ENCODE measurements around the gene LTBP2. TPM values are rescaled to one million over a fixed set of nuclear protein-coding genes. Genes with fewer than 3 reads are reported as not detected.

LTBP2 gene
- total and polyA plus RNA-seq, 2 experiments from 2014 or later: 7.6 to 8.6 TPM

GRCh38 chr14:74604911-74605310, 7.1 kb downstream of the LTBP2 start:
- Histone ChIP-seq H3K4me2 (no peak overlapping the region), H4K20me1 (ENCODE audit: insufficient read depth, poor library complexity, severe bottlenecking) (no peaks in the 10 kb centered on the region), H3K9me2 (replicated peaks; ENCODE audit: insufficient read depth) (no peaks in the 10 kb centered on the region), H2AFZ (no peak overlapping the region), H3K27ac (no peak overlapping the region), H3K36me3 (replicated peaks; ENCODE audit: insufficient read depth, low read depth) (no peaks in the 10 kb centered on the region), H3K4me3 (no peak overlapping the region), H3K4me1 (ENCODE audit: insufficient read depth) (peaks cover 7% of the 10 kb centered on the region), H3K79me2 (no peaks in the 10 kb centered on the region), H3K9me3 (ENCODE audit: low read depth) (no peaks in the 10 kb centered on the region), H3K27me3 (no peaks in the 10 kb centered on the region)
- TF ChIP-seq EZH2 (IDR thresholded peaks at IDR 0.05; ENCODE audit: borderline replicate concordance) (no peak), EZH2phosphoT487 (IDR thresholded peaks at IDR 0.05; ENCODE audit: low read depth, severe bottlenecking, unreplicated experiment) (no peak)
- TF ChIP-seq, protein P1, sequence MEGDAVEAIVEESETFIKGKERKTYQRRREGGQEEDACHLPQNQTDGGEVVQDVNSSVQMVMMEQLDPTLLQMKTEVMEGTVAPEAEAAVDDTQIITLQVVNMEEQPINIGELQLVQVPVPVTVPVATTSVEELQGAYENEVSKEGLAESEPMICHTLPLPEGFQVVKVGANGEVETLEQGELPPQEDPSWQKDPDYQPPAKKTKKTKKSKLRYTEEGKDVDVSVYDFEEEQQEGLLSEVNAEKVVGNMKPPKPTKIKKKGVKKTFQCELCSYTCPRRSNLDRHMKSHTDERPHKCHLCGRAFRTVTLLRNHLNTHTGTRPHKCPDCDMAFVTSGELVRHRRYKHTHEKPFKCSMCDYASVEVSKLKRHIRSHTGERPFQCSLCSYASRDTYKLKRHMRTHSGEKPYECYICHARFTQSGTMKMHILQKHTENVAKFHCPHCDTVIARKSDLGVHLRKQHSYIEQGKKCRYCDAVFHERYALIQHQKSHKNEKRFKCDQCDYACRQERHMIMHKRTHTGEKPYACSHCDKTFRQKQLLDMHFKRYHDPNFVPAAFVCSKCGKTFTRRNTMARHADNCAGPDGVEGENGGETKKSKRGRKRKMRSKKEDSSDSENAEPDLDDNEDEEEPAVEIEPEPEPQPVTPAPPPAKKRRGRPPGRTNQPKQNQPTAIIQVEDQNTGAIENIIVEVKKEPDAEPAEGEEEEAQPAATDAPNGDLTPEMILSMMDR (IDR thresholded peaks at IDR 0.05; ENCODE audit: poor library complexity): no peak
- 71% methylated on average over 8 of the region's 8 CpGs for WGBS (ENCODE audit: low lambda C conversion rate, missing lambda C conversion rate)
- no peak for DNase-seq (ENCODE audit: low spot score)

DNA sequence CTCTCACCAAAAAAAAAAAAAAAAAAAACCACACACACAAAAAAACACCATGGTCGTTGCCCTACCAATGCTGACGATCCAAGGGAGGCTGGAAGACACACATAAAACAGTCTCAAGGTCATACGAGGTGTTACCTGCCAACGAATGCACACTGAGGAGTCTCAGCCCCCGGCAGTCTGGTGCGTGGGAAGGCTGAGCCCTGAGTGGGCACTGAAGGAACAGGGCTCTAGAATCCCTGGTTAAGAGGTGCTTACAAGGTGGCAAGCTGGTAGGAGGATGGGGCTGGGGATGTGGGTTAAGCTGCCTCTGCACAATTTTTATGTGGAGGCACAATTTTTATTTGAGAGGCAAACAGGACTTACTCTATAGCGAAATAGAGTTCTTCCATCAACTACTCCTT, 7.9 kb downstream of the LTBP2 start:
- 90% methylated on average over 7 of the region's 7 CpGs for WGBS (ENCODE audit: low lambda C conversion rate, missing lambda C conversion rate)
- TF ChIP-seq, protein P1 (IDR thresholded peaks at IDR 0.05; ENCODE audit: poor library complexity): no peak
- no peak for TF ChIP-seq EZH2 (IDR thresholded peaks at IDR 0.05; ENCODE audit: borderline replicate concordance)
- no peak for TF ChIP-seq EZH2phosphoT487 (IDR thresholded peaks at IDR 0.05; ENCODE audit: low read depth, severe bottlenecking, unreplicated experiment)
- H4K20me1 ChIP-seq (ENCODE audit: insufficient read depth, poor library complexity, severe bottlenecking): no peaks in the 10 kb centered on the region
- no peaks in the 10 kb centered on the region for H3K79me2 ChIP-seq
- H3K4me3 ChIP-seq: no peak overlapping the region
- H3K9me3 ChIP-seq (ENCODE audit: low read depth): no peaks in the 10 kb centered on the region
- no peaks in the 10 kb centered on the region for H3K36me3 ChIP-seq (replicated peaks; ENCODE audit: insufficient read depth, low read depth)
- H3K27ac ChIP-seq: no peak overlapping the region
- peaks cover 12% of the 10 kb centered on the region for H3K4me1 ChIP-seq (ENCODE audit: insufficient read depth)
- no peak overlapping the region for H2AFZ ChIP-seq
- no peaks in the 10 kb centered on the region for H3K9me2 ChIP-seq (replicated peaks; ENCODE audit: insufficient read depth)
- no peaks in the 10 kb centered on the region for H3K27me3 ChIP-seq
- H3K4me2 ChIP-seq: no peak overlapping the region
- no peak for DNase-seq (ENCODE audit: low spot score)

GRCh38 chr14:74601982-74602381, 10.1 kb downstream of the LTBP2 start:
- no peak overlapping the region for H3K27ac ChIP-seq
- no peaks in the 10 kb centered on the region for H3K27me3 ChIP-seq
- no peaks in the 10 kb centered on the region for H3K9me3 ChIP-seq (ENCODE audit: low read depth)
- no peak overlapping the region for H2AFZ ChIP-seq
- 44% methylated on average over 11 of the region's 11 CpGs for WGBS (ENCODE audit: low lambda C conversion rate, missing lambda C conversion rate)
- H3K79me2 ChIP-seq: no peaks in the 10 kb centered on the region
- no peaks in the 10 kb centered on the region for H3K9me2 ChIP-seq (replicated peaks; ENCODE audit: insufficient read depth)
- H3K4me1 ChIP-seq (ENCODE audit: insufficient read depth): peaks cover 20% of the 10 kb centered on the region
- no peaks in the 10 kb centered on the region for H4K20me1 ChIP-seq (ENCODE audit: insufficient read depth, poor library complexity, severe bottlenecking)
- H3K4me3 ChIP-seq: no peak overlapping the region
- DNase-seq (ENCODE audit: low spot score): peak; percentile 80
- H3K36me3 ChIP-seq (replicated peaks; ENCODE audit: insufficient read depth, low read depth): no peaks in the 10 kb centered on the region
- TF ChIP-seq EZH2 (IDR thresholded peaks at IDR 0.05; ENCODE audit: borderline replicate concordance) (no peak), EZH2phosphoT487 (IDR thresholded peaks at IDR 0.05; ENCODE audit: low read depth, severe bottlenecking, unreplicated experiment) (no peak)
- TF ChIP-seq, protein P1 (IDR thresholded peaks at IDR 0.05; ENCODE audit: poor library complexity): no peak
- H3K4me2 ChIP-seq: peak overlapping the region; percentile 44

GRCh38 chr14:74599946-74600345, 12.1 kb downstream of the LTBP2 start:
- Histone ChIP-seq H3K4me2 (no peak overlapping the region), H3K9me3 (ENCODE audit: low read depth) (no peaks in the 10 kb centered on the region), H3K36me3 (replicated peaks; ENCODE audit: insufficient read depth, low read depth) (no peaks in the 10 kb centered on the region), H3K79me2 (no peaks in the 10 kb centered on the region), H2AFZ (no peak overlapping the region), H3K9me2 (replicated peaks; ENCODE audit: insufficient read depth) (no peaks in the 10 kb centered on the region), H3K4me3 (no peak overlapping the region), H4K20me1 (ENCODE audit: insufficient read depth, poor library complexity, severe bottlenecking) (no peaks in the 10 kb centered on the region), H3K27me3 (no peaks in the 10 kb centered on the region), H3K27ac (peak overlapping the region; percentile 65), H3K4me1 (ENCODE audit: insufficient read depth) (peaks cover 27% of the 10 kb centered on the region)
- DNase-seq (ENCODE audit: low spot score): no peak
- WGBS (ENCODE audit: low lambda C conversion rate, missing lambda C conversion rate): 85% methylated on average over 8 of the region's 8 CpGs
- TF ChIP-seq, protein P1 (IDR thresholded peaks at IDR 0.05; ENCODE audit: poor library complexity): no peak
- TF ChIP-seq EZH2 (IDR thresholded peaks at IDR 0.05; ENCODE audit: borderline replicate concordance) (no peak), EZH2phosphoT487 (IDR thresholded peaks at IDR 0.05; ENCODE audit: low read depth, severe bottlenecking, unreplicated experiment) (no peak)

All from hepatocyte (in vitro differentiated cells).